NCI-H146 (cell line): Measurements from ENCODE around the gene LEAP2.

Experiments used
- DNase-seq: peaks from one replicate; lab custom pipeline; 2025; lab: John Stamatoyannopoulos, UW

LEAP2 gene

GRCh38 chr5:132877938-132878337, 4.5 kb downstream of the LEAP2 start:
- no peak for DNase-seq

GRCh38 chr5:132883261-132883834, 9.9 kb downstream of the LEAP2 start:
- peak; percentile 41 for DNase-seq

- DNase-seq: no peak
Measured at GRCh38 chr5:132884548-132884947, 11.1 kb downstream of the LEAP2 start.

- DNase-seq: no peak
Measured at GRCh38 chr5:132886064-132886823, 12.8 kb downstream of the LEAP2 start.

- DNase-seq: no peak
Measured at GRCh38 chr5:132887283-132887682, 13.8 kb downstream of the LEAP2 start.

GRCh38 chr5:132889501-132889900, 16.0 kb downstream of the LEAP2 start:
- no peak for DNase-seq

- DNase-seq: no peak
Measured at GRCh38 chr5:132890817-132891216, 17.3 kb downstream of the LEAP2 start.

- no peak for DNase-seq
Measured at GRCh38 chr5:132895719-132896305, 22.3 kb downstream of the LEAP2 start.

- DNase-seq: no peak
Measured at GRCh38 chr5:132896685-132897084, 23.2 kb downstream of the LEAP2 start.

GRCh38 chr5:132898094-132898493, 24.6 kb downstream of the LEAP2 start:
- no peak for DNase-seq

GRCh38 chr5:132901036-132901435, 27.6 kb downstream of the LEAP2 start:
- DNase-seq: peak; percentile 58

- no peak for DNase-seq
Measured at GRCh38 chr5:132901730-132902129, 28.3 kb downstream of the LEAP2 start.

GRCh38 chr5:132905938-132906337, 32.5 kb downstream of the LEAP2 start:
- peak; percentile 60 for DNase-seq

GRCh38 chr5:132907161-132907560, 33.7 kb downstream of the LEAP2 start:
- DNase-seq: peak; percentile 10

- DNase-seq: no peak
Measured at GRCh38 chr5:132909702-132910101, 36.2 kb downstream of the LEAP2 start.

- no peak for DNase-seq
Measured at GRCh38 chr5:132915681-132916080, 42.2 kb downstream of the LEAP2 start.

- no peak for DNase-seq
Measured at GRCh38 chr5:132916086-132916485, 42.6 kb downstream of the LEAP2 start.
